Mucosa of descending colon (tissue), 3 donors: Measurements from ENCODE around the gene EIF4G3. TPM values are rescaled to one million over a fixed set of nuclear protein-coding genes. Genes with fewer than 3 reads are reported as not detected.
A peak's percentile ranks its signal among the peaks of the same experiment; 100 is the strongest.

Source experiments
- ATAC-seq: fragments of 200-7000 bp; cut with Tn5 transposase; one replicate; pipeline ENCODE4 v1.9.1; 2020; ENCODE audit warnings: mild to moderate bottlenecking, moderate library complexity
- DNase-seq, 3 donors: peaks; one replicate each; pipeline ENCODE4 v3.0.0-alpha.2; 2020
- H3K36me3 ChIP-seq: fragments of 200-600 bp; one replicate; pipeline ENCODE4 v1.8.0; 2021; ENCODE audit warnings: low read depth, mild to moderate bottlenecking
- H3K4me1 ChIP-seq: fragments of 200-600 bp; one replicate; pipeline ENCODE4 v1.8.0; 2021; ENCODE audit warnings: low read depth, mild to moderate bottlenecking
- H3K4me3 ChIP-seq: fragments of 200-600 bp; one replicate; pipeline ENCODE4 v1.8.0; 2021; ENCODE audit warnings: mild to moderate bottlenecking
- H3K9me3 ChIP-seq: fragments of 200-600 bp; one replicate; pipeline ENCODE4 v1.8.0; 2021; ENCODE audit warnings: mild to moderate bottlenecking
- intact Hi-C, 2 donors: fragments of 100-400 bp; cut with DNase I in 1 of 2; cut with micrococcal nuclease in 1 of 2; formaldehyde crosslinking; loops; one replicate each; pipeline versions ENCODE4 v1.11.0 to v1.11.1; 2022; cut with DNase I, micrococcal nuclease
- total RNA-seq, 3 donors: library from RNA; stranded (reverse); fragmentation: NEBNext Ultra II Directional in 2 of 3; extraction: Animal tissue kit (Norgen Biotek cat#: 25700) in 2 of 3; gene quantifications; one replicate each; pipeline versions ENCODE4 v1.2.1 to v1.2.4, GENCODE V29; 2021 to 2023
- TF ChIP-seq, protein P1 (sequence below): fragments of 200-600 bp; IDR thresholded peaks from one replicate; pipeline ENCODE4 v1.8.0; 2022; ENCODE audit warnings: antibody characterized with exemption, mild to moderate bottlenecking
- donor health status: DM: no; HTN: no; CAD: no; lungs with moderate emphysema.
- donor health status: DM: no; HTN: no; CAD: no.
- donor health status: DM: no; HTN: yes; CAD: no.

Gene EIF4G3
- total RNA-seq, 3 donors from 2014 or later: 59.5 to 106 (median 90.8) TPM

DNA sequence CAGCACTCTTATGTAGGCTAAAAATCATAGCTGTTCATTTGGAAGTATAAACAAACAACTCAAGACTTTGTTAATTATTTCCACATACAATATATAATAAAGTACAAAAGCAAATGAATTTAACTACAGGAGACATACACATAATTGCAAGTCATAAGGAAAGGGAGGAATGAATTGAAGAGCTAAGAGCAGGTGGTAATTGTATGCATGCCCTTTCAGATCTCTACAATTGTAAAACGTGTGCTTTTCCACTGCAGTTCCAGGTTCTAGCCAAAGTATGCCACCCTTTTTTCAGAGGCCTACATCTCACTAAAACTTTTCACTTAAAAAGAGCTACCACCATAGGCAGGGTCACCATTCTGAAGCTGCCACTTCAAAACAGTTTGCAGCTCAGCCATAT is 346.8 kb downstream of the EIF4G3 start:
- no peaks in the 10 kb centered on the region for H3K36me3 ChIP-seq
- ATAC-seq (peak; percentile 64), DNase-seq (no peak)
- no peaks in the 10 kb centered on the region for H3K9me3 ChIP-seq
- H3K4me1 ChIP-seq: peaks cover 4% of the 10 kb centered on the region
- H3K4me3 ChIP-seq: no peak overlapping the region
- intact Hi-C loops: no loop called here
- TF ChIP-seq, protein P1, sequence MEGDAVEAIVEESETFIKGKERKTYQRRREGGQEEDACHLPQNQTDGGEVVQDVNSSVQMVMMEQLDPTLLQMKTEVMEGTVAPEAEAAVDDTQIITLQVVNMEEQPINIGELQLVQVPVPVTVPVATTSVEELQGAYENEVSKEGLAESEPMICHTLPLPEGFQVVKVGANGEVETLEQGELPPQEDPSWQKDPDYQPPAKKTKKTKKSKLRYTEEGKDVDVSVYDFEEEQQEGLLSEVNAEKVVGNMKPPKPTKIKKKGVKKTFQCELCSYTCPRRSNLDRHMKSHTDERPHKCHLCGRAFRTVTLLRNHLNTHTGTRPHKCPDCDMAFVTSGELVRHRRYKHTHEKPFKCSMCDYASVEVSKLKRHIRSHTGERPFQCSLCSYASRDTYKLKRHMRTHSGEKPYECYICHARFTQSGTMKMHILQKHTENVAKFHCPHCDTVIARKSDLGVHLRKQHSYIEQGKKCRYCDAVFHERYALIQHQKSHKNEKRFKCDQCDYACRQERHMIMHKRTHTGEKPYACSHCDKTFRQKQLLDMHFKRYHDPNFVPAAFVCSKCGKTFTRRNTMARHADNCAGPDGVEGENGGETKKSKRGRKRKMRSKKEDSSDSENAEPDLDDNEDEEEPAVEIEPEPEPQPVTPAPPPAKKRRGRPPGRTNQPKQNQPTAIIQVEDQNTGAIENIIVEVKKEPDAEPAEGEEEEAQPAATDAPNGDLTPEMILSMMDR: no peak

DNA sequence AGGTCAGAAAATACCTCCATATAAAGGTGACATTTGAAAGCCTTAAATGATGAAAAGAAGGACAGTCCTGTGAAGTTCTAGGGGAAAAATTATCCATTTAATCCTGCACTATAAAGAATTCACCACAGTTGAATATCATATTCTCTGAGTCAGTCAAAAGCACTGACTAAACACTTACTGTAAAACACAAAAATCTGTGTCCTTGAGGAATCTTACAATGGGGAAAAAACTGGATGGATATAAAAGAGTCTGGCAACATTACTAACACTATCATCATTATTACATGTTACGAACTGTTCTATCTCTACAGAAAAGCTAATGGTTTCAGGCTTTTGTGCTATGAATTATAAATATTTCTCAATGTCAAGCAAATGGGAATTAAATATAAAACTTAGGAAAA is 347.2 kb downstream of the EIF4G3 start:
- TF ChIP-seq, protein P1: no peak
- H3K36me3 ChIP-seq: no peaks in the 10 kb centered on the region
- no peak overlapping the region for H3K4me3 ChIP-seq
- intact Hi-C loops: no loop called here
- no peak for ATAC-seq
- H3K4me1 ChIP-seq: peaks cover 4% of the 10 kb centered on the region
- no peaks in the 10 kb centered on the region for H3K9me3 ChIP-seq
- no peak for DNase-seq

DNA sequence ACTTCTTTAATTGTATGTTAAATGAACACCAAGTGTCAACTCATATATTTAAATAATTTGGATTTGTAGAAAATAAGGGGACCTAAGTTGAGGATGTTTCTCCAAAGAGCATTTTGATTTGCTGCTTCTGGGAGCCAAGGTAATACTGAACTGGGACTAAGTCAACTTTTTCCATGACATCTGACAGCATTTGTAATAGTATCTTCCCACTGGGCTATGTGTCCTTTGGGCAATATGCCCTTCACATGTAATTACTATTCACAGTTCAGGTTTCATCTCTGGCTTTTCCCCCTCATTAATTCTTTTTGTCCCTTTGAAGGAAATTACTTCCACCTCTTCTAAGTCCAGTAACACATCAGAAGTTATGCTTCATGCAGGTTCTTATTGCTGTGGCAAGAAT is 352.9 kb downstream of the EIF4G3 start:
- TF ChIP-seq, protein P1: no peak
- ATAC-seq: no peak
- DNase-seq: no peak
- intact Hi-C loops: no loop called here
- H3K9me3 ChIP-seq: no peaks in the 10 kb centered on the region
- no peaks in the 10 kb centered on the region for H3K4me1 ChIP-seq
- H3K36me3 ChIP-seq: no peaks in the 10 kb centered on the region
- no peak overlapping the region for H3K4me3 ChIP-seq

DNA sequence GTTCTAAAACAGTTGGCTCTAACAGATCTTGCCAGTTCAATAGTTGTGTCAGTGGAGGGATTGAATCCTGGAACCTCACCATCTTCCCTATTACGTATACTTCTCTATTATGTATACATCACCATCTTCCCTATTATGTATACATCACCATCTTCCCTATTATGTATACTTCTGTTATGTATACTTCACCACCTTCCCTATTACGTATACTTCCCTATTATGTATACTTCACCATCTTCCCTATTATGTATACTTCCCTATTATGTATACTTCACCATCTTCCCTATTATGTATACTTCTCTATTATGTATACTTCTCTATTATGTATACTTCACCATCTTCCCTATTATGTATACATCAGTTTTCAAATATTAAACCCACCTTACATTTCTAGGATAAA is 355.2 kb downstream of the EIF4G3 start:
- H3K4me3 ChIP-seq: no peak overlapping the region

DNA sequence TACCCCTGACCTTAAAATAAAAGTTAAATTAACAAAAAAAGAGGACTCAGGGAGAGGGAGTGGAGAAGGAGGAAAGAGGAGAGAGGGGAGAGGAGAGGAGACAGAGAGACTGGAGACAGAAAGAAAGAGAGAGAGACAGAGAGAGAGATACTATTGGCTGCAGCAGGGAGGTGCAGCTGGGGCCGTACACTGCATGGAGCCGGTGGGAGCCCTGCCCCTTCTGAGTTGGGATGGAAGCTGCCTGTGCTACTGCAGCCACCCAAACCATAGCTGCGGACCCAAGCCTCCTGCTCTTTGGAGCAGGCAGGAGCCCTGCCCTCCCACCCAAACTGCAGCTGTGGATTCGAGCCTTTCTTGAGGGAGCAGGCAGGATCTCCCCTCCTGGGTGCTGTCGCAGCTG is 356.9 kb downstream of the EIF4G3 start:
- Histone ChIP-seq H3K36me3 (no peaks in the 10 kb centered on the region), H3K9me3 (no peaks in the 10 kb centered on the region), H3K4me1 (no peaks in the 10 kb centered on the region), H3K4me3 (no peak overlapping the region)
- ATAC-seq (no peak), DNase-seq (no peak)
- TF ChIP-seq, protein P1: no peak
- intact Hi-C loops: no loop called here

More for the DNA sequence above, 355.2 kb downstream of the EIF4G3 start:
- Histone ChIP-seq H3K9me3 (no peaks in the 10 kb centered on the region), H3K4me1 (no peaks in the 10 kb centered on the region), H3K36me3 (no peaks in the 10 kb centered on the region)
- DNase-seq (no peak), ATAC-seq (no peak)
- TF ChIP-seq, protein P1: no peak
- intact Hi-C loops: no loop called here

DNA sequence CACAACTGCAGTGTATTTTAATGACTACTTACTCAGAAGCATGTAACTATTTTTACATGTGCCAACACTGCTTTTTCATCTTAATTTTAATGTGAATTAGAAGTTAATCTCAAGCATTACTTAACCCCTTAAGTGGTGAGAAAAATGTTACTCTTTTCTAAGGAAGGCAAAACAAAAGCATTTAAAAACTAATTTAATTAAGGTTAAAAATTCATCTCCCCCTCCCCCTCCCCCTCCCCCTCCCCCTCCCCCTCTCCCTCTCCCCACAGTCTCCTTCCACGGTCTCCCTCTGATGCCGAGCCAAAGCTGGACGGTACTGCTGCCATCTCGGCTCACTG is 362.2 kb downstream of the EIF4G3 start:
- H3K4me3 ChIP-seq: no peak overlapping the region
- ATAC-seq (no peak), DNase-seq (no peak)
- no peaks in the 10 kb centered on the region for H3K36me3 ChIP-seq
- intact Hi-C loops: no loop called here
- H3K4me1 ChIP-seq: no peaks in the 10 kb centered on the region
- TF ChIP-seq, protein P1: no peak
- H3K9me3 ChIP-seq: no peaks in the 10 kb centered on the region
